ENCODE data around the gene QSOX2. TPM values are rescaled to one million over a fixed set of nuclear protein-coding genes. Genes with fewer than 3 reads are reported as not detected.
"Not testable (repeated sequence)": the region's sequence is repeated elsewhere in the genome, so short reads cannot be mapped to it uniquely, and the experiment has no call there.

Gene QSOX2
- total RNA-seq, 1 experiment from 2014 or later, result 19.3 TPM

DNA sequence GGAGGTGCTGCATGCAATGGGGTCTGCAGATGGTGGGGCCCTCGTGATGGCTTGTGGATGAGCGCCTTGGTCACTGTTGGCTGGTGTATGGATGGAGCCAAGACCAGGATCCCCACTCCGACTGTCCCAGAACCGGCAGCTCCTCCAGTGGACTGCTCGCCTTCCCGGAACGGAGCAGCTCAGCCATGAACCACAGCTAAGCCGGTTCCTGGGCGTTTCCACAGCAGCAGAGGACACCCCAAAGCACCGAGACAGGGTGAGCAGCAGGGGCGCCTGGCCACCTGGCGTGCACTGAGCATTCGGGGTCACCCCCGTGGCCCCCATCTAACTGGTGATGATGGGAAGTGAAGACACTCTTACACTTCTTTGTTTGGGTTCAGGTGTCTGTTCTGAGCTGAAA, 32.1 kb upstream of the QSOX2 start:
- no peak for DNase-seq (ENCODE audit: low read depth in 1 of 2, low spot score in 2 of 2)
- Histone ChIP-seq H3K27me3 (replicated peaks) (peaks cover 33% of the 10 kb centered on the region), H3K36me3 (no peaks in the 10 kb centered on the region), H3K4me1 (replicated peaks) (no peaks in the 10 kb centered on the region), H3K9me3 (replicated peaks) (no peaks in the 10 kb centered on the region), H3K4me3 (no peak overlapping the region), H3K27ac (no peak overlapping the region)

DNA sequence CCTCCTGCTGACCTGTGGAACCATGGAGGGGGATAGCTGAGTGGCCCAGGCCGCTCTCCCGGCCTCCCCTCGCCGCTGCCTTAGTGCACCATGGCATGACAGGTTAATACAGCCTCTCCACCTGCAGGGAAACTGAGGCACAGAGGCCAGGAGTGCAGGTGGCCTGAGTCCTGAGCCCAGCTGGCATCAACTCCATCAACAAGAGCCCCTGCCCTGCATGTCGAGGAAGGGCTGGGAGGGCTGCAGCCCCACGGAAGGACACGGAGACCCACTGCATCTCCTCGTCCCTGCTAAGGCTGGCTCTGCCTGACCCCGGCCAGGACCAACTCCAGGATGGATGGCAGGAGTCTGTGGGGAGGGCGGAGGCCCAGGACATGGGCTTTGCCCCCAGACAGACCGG, 31.1 kb upstream of the QSOX2 start:
- Histone ChIP-seq H3K9me3 (replicated peaks) (no peaks in the 10 kb centered on the region), H3K4me1 (replicated peaks) (no peaks in the 10 kb centered on the region), H3K27ac (no peak overlapping the region), H3K27me3 (replicated peaks) (peaks cover 33% of the 10 kb centered on the region), H3K36me3 (no peaks in the 10 kb centered on the region), H3K4me3 (no peak overlapping the region)
- DNase-seq (ENCODE audit: low read depth in 1 of 2, low spot score in 2 of 2), result no peak

DNA sequence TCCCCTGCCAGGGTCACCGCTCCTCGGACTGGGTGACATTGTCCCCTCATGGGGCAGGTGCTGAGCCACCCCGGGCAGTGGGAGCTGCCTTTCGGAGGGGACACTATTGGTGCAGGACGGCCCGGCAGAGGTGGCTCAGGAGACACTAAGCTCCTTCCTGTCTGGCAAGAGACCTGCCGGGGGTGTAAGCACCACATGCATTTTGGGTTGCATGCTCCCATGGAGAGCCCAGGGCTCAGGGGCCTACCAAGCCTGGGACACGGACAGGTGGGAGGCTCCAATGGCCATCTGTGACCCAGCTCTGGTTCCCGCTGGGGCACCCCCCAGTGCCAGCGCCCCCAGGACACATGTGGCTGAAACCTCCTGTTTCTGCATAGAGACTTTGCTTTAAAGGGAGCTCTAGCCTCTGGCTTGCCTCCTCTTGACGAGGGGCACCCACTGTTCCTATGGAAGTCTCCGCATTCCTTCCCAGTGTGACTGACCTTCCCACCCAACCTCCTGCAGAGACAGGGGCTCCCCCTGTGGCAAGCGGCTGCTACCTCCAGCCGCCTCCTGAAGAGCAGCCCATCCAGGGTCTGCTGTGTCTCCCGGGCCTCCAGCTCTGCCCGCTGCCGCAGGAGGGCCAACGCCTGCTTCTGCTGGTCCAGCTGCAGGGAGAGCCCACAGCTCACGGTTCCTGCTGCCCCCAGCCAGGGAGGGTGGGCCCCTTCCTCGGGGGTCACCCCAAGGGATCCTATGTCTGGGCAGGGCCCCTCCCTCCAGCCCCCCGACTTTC, 30.2 kb upstream of the QSOX2 start:
- H3K36me3 ChIP-seq, result no peaks in the 10 kb centered on the region
- no peak overlapping the region for H3K4me3 ChIP-seq
- H3K27ac ChIP-seq, result no peak overlapping the region
- H3K4me1 ChIP-seq (replicated peaks), result no peaks in the 10 kb centered on the region
- no peak for DNase-seq (ENCODE audit: low read depth in 1 of 2, low spot score in 2 of 2)
- H3K9me3 ChIP-seq (replicated peaks), result no peaks in the 10 kb centered on the region
- peaks cover 33% of the 10 kb centered on the region for H3K27me3 ChIP-seq (replicated peaks)

DNA sequence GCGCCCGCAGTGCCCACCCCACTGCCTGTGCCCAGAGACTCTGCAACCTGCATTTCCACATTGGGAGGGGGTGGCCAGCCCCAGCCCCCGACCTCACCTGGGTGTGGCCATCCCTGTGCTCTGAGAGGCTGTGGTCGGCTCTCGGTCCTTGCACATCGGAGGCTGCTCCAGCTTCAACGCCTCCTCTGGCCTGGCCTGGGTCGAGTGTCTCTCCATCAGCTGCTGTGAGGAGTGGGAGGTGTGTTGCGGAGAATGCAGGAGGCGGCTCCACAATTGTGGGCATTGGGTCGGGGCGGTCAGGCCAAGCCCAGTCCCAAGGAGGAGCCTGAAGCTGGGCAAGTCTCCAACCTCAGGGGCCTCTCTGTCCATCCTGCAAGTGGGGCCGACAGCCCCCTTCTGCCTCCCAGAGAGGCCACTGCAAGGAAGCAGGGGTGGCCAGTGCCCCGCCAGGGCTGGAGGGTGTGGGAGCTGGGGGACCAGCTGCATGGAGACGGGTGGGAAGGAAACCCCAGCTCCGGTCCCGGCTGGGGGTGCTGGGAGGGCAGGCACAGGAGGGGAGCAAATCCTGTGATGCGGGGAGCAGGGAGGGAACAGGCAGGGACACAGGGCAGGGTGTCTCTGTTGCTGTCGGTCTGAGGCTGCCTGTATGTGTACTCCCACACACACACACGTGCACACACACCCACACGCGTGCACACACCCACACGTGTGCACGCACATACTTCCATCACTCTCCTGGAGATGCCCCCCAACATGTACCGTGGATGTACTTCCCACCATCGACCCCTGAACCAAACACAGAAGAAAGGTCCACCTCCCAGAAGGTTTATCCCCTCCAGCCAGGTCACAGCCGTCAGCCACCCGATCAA, 29.4 kb upstream of the QSOX2 start:
- H3K4me3 ChIP-seq, result no peak overlapping the region
- H3K4me1 ChIP-seq (replicated peaks), result no peaks in the 10 kb centered on the region
- no peak for DNase-seq (ENCODE audit: low read depth in 1 of 2, low spot score in 2 of 2)
- no peak overlapping the region for H3K27ac ChIP-seq
- no peaks in the 10 kb centered on the region for H3K36me3 ChIP-seq
- no peaks in the 10 kb centered on the region for H3K9me3 ChIP-seq (replicated peaks)
- H3K27me3 ChIP-seq (replicated peaks), result peaks cover 33% of the 10 kb centered on the region

DNA sequence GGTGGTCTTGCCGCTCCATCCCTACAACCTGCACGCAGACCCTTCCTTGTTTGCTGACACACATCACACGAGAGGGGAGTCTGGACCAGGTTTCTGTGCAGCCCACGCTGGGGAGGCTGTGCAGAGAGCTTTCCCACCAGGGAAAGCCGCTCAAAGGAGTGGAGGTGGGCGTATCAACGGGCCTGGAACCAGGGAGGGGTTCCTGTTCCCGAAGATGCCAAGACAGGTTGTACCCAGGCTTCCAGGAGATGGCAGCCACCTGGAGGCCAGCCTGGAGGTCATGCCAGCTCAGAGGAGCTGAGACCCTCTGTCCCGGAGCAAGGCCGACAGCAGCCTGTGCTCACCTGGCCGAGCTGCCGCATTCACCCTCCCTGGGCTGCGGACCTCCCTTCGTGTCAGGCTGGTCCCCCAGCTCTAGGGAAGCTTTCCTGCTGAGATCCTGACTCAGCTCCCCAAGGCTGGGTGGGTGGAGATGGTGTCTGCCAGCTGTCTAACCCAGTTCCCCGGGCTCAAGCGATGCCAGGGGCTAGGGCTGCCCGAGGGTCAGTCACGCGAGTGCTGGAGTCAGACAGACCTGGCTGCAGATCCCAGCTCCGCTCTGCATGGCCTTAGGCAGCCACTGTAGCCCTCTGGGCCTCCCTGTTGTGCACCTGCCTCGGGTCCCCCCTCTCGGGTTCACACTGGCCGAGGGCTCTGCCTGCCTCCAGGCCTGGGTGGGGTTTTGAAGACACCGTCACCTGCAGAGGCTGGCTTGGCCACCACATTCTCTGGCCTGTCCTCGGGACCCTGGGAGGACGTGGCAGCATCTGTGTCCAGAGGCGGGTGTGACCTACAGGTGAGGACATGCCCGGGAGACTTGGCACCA, 28.5 kb upstream of the QSOX2 start:
- peaks cover 39% of the 10 kb centered on the region for H3K27me3 ChIP-seq (replicated peaks)
- H3K4me1 ChIP-seq (replicated peaks), result no peaks in the 10 kb centered on the region
- no peak for DNase-seq (ENCODE audit: low read depth in 1 of 2, low spot score in 2 of 2)
- H3K36me3 ChIP-seq, result no peaks in the 10 kb centered on the region
- no peak overlapping the region for H3K4me3 ChIP-seq
- no peaks in the 10 kb centered on the region for H3K9me3 ChIP-seq (replicated peaks)
- H3K27ac ChIP-seq, result no peak overlapping the region

DNA sequence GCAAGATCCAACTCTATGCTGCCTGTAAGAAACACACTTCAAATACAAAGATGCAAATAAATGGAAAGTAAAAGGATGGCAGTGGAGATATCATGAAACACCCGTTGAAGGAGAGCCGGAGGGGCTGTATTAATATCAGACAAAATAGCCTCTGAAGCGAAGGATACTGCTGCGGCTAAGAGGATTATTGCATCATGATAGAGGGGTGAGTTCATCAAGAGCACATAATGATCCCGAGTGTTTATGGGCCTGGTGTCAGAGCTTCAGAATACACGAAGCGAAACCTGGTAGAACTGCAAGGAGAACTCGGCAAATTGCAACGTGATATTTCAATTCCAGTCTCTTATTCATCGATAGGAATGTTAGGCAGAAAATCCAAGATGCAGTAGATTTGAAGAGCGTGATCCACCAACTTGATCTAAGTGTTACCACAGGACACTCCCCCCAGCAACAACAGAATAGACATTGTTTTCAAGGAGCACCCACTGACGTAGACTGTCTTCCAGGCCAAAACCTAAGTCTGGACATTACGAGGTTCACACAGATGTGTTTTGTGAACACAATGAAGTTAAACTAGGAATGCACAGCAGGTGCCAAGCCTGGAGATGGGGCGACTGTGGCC, 27.7 kb upstream of the QSOX2 start:
- Histone ChIP-seq H3K27me3 (replicated peaks) (peaks cover 39% of the 10 kb centered on the region), H3K9me3 (replicated peaks) (no peaks in the 10 kb centered on the region), H3K4me1 (replicated peaks) (no peaks in the 10 kb centered on the region), H3K36me3 (no peaks in the 10 kb centered on the region), H3K27ac (no peak overlapping the region), H3K4me3 (no peak overlapping the region)
- no peak for DNase-seq (ENCODE audit: low read depth in 1 of 2, low spot score in 2 of 2)

DNA sequence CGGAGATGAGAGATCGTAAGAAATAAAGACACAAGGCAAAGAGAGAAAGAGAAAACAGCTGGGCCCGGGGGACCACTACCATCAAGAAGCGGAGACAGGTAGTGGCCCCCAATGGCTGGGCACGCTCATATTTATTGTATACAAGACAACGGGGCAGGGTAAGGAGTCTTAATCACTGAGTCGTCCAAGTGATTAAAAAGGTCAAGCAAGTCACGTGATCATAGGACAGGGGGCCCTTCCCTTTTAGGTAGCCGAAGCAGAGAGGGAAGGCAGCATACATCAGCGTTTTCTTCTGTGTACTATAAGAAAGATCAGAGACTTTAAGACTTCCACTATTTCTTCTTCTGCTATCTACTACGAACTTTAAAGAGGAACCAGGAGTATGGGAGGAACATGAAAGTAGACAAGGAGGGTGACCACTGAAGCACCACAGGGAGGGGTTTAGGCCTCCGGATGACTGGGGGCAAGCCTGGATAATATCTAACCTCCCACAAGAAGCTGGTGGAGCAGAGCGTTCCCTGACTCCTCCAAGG, 24.6 kb upstream of the QSOX2 start:
- no peaks in the 10 kb centered on the region for H3K9me3 ChIP-seq (replicated peaks)
- no peak overlapping the region for H3K4me3 ChIP-seq
- H3K27ac ChIP-seq, result no peak overlapping the region
- peaks cover 23% of the 10 kb centered on the region for H3K27me3 ChIP-seq (replicated peaks)
- H3K36me3 ChIP-seq, result no peaks in the 10 kb centered on the region
- peaks cover 9% of the 10 kb centered on the region for H3K4me1 ChIP-seq (replicated peaks)
- DNase-seq (ENCODE audit: low read depth in 1 of 2, low spot score in 2 of 2), result no peak

DNA sequence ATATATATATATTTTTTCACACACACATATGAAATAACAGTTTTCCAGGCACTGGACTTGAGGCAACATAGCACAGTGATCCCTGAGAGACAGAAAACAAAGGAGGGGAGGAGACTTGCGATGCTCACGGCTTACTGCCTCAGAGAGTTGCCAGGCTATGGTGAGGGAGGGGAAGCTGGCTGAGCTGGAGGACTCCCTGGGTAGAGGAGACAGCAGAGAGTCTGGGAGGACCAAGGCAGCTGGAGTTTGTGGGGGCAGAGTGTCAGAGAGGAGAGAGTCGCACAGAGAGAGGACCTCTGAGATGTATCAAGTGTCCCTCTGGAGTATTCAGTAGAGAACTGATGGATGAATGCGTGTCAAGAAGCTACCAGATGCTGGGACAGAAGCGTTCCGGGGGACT, 23.1 kb upstream of the QSOX2 start:
- Histone ChIP-seq H3K4me3 (no peak overlapping the region), H3K4me1 (replicated peaks) (peaks cover 9% of the 10 kb centered on the region), H3K36me3 (no peaks in the 10 kb centered on the region), H3K27ac (no peak overlapping the region), H3K27me3 (replicated peaks) (peaks cover 11% of the 10 kb centered on the region), H3K9me3 (replicated peaks) (no peaks in the 10 kb centered on the region)
- no peak for DNase-seq (ENCODE audit: low read depth in 1 of 2, low spot score in 2 of 2)

DNA sequence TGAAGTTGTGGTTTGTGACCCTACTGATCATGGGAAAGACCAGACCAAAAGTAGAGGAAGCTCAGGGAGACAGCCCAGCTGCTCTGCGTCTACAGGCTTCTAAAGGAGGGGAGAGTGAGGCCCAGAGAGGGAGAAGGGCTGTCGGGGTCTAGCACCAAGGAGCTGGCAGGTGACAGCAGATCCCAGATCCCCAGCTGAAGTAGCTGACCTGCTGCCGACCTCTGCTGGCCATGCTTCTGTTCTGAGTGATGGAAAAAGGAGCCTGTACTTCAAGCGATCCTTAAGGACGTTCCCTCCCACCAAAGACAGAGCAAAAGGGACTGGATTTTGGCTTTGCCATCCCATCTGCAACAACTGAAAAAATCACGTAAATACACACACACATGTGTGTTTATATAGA, 22.7 kb upstream of the QSOX2 start:
- no peak overlapping the region for H3K27ac ChIP-seq
- peaks cover 9% of the 10 kb centered on the region for H3K4me1 ChIP-seq (replicated peaks)
- peaks cover 9% of the 10 kb centered on the region for H3K27me3 ChIP-seq (replicated peaks)
- H3K4me3 ChIP-seq, result no peak overlapping the region
- no peaks in the 10 kb centered on the region for H3K9me3 ChIP-seq (replicated peaks)
- DNase-seq (ENCODE audit: low read depth in 1 of 2, low spot score in 2 of 2), result no peak
- no peaks in the 10 kb centered on the region for H3K36me3 ChIP-seq

DNA sequence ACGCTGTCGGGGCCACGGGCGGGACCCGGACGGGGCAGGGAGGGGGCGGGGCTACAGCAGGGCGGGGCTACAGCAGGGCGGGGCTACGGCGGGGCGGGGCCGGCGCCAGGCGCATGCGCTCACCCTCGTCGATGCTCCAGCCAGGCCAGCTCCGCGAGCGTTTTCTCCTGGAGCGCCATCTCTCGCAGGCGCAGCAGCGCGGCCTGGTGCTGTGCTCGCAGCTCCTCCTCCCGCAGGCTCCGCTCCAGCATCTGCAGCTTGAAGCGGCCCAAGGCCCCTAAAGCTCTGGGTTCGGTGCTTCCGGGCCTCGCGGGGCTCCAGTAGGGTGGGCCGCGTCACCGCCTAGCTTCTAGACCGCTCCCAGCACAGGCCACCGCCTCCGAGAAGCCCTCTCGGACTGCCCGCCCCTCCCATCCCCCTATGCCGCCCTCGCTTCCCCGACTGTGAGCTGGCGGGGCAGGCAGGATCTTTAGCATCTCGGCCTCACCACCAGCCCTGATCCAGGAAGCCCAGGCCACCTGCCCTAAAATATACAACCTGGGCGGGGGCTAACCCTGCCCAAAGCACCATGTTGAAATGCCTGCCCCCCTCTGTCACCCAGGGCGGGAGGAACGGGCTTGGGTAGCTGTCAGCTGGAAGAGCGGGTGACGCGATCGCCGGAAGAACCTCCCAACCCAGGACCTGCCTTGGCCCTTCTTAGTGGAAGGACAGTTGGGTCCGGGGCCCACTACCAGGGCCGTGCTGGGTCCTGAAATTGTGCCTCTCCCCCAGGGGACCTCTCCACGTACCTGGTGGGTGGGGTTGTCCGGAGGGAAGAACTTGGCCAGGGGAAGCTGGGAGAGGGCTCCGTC, 21.9 kb upstream of the QSOX2 start:
- H3K27me3 ChIP-seq (replicated peaks), result peaks cover 6% of the 10 kb centered on the region; the same call in 1 of the 2 replicates
- H3K4me1 ChIP-seq (replicated peaks), result peaks cover 9% of the 10 kb centered on the region
- H3K4me3 ChIP-seq, result peak overlapping the region; percentile 36
- H3K27ac ChIP-seq, result no peak overlapping the region
- no peaks in the 10 kb centered on the region for H3K9me3 ChIP-seq (replicated peaks)
- no peaks in the 10 kb centered on the region for H3K36me3 ChIP-seq
- DNase-seq (ENCODE audit: low read depth in 1 of 2, low spot score in 2 of 2), result peak; percentile 43 to 81

DNA sequence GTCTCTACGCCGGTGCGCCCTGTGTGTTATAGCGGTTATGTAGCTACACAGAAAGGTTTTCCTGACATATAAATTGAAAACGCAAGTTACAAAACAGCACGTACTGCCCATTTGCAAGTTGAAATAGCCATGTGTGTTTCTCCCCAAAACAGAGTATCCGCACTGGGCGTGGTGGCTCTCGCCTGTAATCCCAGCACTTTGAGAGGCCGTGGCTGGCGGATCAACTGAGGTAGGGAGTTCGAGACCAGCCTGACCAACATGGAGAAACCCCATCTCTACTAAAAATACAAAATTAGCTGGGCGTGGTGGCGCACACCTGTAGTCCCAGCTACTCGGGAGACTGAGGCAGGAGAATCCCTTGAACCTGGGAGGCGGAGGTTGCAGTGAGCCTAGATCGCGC, 21.0 kb upstream of the QSOX2 start:
- not testable (repeated sequence) for H3K9me3 ChIP-seq (replicated peaks); H3K27ac ChIP-seq; H3K36me3 ChIP-seq; H3K27me3 ChIP-seq (replicated peaks); H3K4me1 ChIP-seq (replicated peaks); DNase-seq (ENCODE audit: low read depth in 1 of 2, low spot score in 2 of 2)
- H3K4me3 ChIP-seq, result peak overlapping the region; percentile 36

DNA sequence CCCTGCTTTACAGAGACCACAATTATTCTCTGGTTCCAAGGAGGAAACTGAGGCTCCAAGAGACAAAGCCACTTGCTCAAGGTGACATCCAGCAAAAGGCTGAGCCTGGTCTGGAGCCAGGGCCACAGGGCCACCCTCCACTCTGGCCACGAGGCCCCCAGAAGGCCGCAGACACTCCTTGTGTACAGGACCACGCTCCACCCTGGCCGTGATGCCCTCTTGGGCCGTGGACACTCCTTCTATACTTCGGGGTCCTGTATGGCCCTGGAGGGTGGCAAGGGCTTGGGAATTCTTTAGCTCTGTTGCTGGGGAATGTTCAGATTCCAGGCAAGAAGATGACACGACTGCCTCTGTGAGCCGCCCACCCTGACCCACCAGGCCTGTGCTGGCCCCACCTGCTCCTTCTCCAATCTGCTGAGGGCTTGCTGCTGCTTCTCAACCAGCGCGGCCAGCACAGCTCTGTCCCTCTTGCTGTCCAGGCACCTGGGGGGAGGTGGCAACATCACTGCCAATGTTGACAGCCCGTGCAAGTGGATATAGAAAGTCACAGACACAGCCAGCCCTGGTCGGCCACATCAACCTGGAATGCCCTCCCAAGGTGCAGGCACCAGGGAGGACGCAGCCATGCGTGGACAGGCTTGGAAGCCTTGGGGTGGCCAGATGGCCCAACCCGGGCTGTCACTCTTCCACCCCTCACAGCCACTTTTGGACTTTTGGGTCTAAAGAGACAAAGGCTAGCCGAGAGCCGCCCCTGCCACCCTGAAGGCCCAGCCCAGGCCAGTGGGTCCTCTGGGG, 20.1 kb upstream of the QSOX2 start:
- Histone ChIP-seq H3K4me3 (no peak overlapping the region), H3K4me1 (replicated peaks) (peaks cover 9% of the 10 kb centered on the region), H3K9me3 (replicated peaks) (no peaks in the 10 kb centered on the region), H3K27me3 (replicated peaks) (0 out of 2 replicates have a peak, but pooled peaks cover 6% of the 10 kb centered on the region), H3K27ac (no peak overlapping the region), H3K36me3 (no peaks in the 10 kb centered on the region)
- DNase-seq (ENCODE audit: low read depth in 1 of 2, low spot score in 2 of 2), result no peak
